ENCODE measurements around the gene PANK4.

PANK4 gene

DNA sequence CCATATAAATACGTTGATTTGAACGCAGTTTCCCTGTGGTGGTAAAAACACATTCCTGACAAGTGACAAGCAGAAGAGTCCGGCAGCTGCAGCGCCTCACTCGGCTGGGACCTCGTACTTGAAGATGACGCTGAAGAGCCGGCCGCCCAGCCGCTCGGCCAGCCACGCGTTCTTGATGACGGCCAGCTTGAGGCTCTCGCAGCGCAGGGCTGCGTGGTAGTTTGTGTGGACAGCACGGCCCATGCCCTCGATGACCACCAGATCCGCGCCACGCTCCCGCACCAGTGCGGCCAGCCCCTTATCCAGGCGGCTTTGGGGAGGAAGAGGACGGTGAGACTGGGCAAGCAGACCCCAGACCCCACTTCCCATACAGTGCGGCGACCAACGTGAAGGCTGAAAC, 17.6 kb downstream of the PANK4 start:
- no peak for DNase-seq

GRCh38 chr1:2508180-2508579, 18.2 kb downstream of the PANK4 start:
- no peak for DNase-seq

DNA sequence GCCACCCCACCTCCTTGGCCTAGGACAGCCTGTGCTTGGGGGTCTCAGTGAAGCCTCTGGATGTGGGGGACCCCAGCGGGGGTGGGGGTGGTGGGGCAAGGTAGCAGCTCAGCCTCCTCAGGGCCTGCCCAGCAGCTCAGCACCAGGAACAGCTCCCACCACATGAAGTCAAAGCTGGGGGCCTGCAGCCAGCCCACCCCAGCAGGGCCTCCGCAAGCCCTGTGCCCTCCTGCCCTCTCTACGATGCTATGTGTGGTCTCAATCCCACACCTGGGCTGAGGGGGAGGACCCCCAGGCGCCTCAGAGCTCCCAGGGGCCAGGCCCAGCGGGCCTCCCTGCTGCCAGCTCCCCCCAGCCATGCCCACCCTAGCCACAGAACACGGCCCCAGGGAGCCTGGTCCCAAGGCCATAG, 18.6 kb downstream of the PANK4 start:
- DNase-seq = no peak

- DNase-seq = no peak
Observed at GRCh38 chr1:2506901-2507565, 19.4 kb downstream of the PANK4 start.

GRCh38 chr1:2506007-2506860, 20.2 kb downstream of the PANK4 start:
- DNase-seq = no peak

- no peak for DNase-seq
Observed at GRCh38 chr1:2505461-2505994, 20.9 kb downstream of the PANK4 start.

GRCh38 chr1:2504949-2505272, 21.5 kb downstream of the PANK4 start:
- no peak for DNase-seq

DNA sequence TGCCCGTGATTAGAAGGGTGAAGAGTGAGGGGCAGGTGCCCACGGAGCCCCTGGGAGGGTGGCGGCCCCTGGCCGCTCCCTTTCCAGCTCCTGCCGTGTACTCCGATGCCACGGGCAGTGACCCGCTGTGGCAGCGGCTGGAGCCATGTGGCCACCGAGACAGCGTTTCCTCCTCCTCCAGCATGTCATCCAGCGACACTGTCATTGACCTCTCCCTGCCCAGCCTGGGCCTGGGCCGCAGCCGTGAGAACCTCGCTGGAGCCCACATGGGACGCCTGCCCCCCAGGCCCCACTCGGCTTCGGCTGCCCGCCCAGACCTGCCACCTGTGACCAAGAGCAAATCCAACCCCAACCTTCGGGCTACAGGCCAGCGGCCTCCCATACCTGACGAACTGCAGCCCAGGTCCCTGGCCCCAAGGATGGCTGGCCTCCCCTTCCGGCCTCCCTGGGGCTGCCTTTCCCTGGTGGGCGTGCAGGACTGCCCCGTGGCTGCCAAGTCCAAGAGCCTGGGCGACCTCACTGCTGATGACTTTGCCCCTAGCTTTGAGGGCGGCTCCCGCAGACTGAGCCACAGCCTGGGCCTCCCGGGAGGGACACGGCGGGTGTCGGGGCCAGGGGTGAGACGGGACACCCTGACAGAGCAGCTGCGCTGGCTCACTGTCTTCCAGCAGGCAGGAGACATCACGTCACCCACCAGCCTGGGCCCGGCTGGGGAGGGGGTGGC, 22.0 kb downstream of the PANK4 start:
- DNase-seq = no peak

- no peak for DNase-seq
Observed at GRCh38 chr1:2503554-2504224, 22.7 kb downstream of the PANK4 start.

DNA sequence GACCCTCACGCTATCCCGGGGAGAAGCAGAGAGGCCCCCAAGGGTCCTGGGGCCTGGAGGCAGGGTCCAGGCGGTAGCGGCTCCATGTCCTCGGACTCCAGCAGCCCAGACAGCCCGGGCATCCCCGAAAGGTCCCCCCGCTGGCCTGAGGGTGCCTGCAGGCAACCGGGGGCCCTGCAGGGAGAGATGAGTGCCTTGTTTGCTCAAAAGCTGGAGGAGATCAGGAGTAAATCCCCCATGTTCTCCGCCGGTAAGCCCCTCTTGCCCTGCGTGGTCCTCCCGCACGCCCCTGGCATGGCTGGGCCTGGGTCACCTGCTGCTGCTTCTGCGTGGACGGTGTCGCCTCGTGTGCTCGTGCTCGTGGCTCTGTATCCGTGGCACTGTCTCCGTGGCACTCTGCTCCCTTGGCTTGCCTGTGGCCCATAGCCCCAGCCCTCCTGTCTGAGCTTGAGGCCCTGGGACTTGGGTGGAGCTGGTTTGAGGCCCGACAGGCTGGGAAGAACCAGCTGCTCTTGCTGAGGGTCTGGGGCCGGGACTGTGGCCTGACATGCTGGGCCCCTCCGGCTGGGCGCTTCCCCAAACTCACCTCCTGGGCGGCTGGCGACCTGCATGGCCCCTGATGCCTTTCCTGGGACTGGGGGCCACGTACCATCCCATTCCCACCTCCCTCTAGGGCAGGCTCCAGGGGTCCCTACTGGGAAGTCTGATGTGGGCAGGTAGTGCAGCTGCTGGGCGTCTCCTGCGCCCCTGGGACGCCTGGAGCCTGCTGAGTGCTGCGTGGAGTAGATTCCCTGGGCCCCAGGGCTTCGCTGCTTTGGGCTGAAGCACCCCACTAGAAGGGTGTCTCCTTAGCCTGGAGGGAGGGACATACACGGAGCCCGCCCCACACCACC, 23.5 kb downstream of the PANK4 start:
- no peak for DNase-seq

- no peak for DNase-seq
Observed at GRCh38 chr1:2502210-2502609, 24.2 kb downstream of the PANK4 start.

- DNase-seq = no peak
Observed at GRCh38 chr1:2501820-2502119, 24.6 kb downstream of the PANK4 start.

GRCh38 chr1:2501041-2501819, 25.2 kb downstream of the PANK4 start:
- no peak for DNase-seq

DNA sequence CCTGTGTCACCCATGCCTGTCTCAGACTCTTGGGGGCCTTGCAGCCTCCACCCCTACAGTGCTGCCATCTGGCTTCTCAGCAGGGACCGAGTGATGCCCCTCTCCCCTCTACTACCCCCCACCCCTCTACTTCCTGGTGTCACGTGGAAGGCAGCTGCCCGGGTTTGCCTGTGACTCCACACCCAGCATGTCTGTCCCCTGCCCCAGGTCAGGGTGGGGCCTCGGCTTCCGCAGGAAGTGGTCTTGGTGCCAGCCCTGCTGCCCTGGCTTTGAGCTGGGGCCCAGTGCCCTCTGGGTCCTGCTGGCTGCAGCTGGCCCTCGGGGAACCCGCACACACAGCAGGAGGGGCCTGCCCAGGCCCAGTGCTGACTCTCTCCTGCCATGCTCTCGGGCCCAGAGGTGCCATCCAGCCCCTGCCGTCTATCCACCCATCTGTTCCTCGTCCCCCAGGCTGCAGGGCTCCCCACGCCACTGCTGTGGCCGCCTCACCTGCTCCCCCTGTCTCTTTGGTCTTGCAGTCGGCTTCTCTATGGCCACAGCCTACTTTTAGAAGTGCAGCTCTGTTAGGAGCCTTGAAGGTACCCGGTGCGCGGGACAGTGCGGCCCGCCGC, 26.3 kb downstream of the PANK4 start:
- no peak for DNase-seq

DNA sequence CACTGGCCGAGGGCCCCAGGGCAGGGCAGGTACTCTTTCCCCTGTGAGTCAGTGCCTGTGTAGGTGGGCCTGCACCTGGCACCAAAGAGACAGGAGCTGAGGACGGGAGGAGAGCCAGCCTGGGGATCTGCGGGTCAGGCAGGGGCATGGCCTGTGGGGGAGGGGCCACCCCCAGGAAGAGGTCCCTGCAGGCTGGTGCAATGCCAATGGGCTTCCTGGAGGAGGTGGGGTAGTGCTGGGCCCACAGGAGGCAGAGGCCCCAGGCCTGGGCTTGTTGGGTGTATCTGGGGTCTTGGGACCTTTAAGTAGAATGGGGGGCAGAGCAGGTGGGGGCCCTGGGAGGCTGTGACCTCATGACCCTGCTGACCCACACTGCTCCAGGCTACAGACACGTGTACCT, 27.1 kb downstream of the PANK4 start:
- DNase-seq = no peak

DNA sequence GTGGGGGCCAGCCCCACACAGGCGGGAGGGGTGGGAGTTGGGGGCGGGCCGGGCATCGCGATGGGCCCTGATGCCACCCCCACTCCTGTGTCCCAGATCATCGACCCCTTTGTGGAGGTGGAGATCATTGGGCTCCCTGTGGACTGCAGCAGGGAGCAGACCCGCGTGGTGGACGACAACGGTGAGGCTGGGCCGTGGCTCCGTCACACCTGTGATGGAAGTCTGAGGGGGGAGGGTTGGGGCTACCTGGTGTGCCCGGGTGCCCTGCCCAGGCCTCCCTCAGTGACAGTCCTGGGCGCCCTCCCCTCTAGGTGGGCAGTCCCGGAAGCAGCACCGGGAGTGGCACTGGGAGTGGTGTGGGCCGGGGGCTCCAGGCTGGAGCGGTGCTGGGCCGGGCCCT, 27.7 kb downstream of the PANK4 start:
- no peak for DNase-seq

DNA sequence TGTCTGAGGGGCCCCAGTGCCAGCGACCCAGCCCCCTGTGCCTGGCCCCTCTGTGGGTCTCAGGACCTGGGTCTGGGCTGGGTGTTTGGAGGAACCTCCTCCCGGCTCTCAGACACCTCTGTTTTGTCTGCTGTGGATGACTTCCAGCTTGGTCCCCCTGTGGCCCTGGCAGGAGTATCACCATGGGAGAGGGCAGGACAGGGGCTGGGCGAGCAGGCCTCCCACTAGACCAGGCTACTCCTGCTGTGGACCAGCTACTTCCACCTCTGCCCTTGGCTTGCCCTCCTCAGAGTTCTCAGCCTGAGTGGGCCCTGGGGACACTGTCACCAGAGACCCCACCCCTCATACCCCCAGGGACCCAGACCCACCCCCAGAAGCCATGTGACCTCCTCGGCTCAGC, 28.5 kb downstream of the PANK4 start:
- no peak for DNase-seq

- DNase-seq = no peak
Observed at GRCh38 chr1:2496746-2497145, 29.6 kb downstream of the PANK4 start.

- DNase-seq = no peak
Observed at GRCh38 chr1:2496087-2496622, 30.2 kb downstream of the PANK4 start.

DNA sequence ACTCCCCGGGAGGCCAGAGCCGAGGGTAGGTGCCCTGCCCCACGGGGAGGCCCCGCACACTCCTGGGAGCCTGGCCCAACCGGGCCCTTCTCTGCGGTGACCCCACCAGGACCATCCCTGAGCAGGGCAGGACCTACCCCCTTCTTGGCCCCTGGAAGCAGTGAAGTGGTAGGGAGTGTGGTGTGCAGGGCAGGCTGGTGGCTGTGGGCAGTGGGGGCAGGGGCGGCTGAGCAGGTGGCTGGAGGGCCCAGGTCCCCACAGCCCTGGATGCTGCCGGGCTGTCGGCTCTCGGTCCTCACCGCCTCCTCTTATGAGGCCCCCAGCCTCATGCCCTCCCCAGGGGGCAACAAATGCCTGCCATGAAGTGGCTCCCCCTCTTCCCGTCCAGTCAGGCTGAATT, 30.9 kb downstream of the PANK4 start:
- DNase-seq = no peak

DNA sequence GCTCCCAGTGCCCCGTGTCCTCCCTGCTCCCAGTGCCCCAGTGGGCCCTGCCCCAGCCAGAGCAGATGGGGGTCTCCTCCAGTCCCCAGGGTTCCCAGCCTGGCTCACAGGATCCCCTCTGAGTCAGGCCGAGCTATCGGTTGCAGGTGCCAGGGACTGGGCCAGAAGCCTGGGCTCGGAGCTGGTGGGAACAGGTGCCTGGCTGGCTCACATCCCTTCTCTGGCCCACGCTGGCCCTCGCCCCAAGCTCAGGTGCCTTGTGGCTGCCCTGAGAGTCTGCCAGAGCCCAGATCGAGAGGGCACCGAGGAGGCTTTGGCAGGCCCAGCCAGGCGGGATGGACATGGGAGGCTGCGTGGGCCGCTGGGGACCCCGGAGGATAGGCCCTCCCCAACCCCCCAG, 31.4 kb downstream of the PANK4 start:
- DNase-seq = no peak

All from NCI-H446 (cell line).